SK-N-SH (cell line): ENCODE results near the gene SORBS1. TPM values are rescaled to one million over a fixed set of nuclear protein-coding genes. Genes with fewer than 3 reads are reported as not detected.

Experiments
- CTCF ChIA-PET: fragments of 300-600, 350-600 bp; formaldehyde crosslinking; extraction: SDS; loops from one replicate; lab custom pipeline; 2021; lab: Yijun Ruan, JAX
- POLR2A ChIA-PET: fragments of 350-600 bp; sonication (Branson Sonifier 250); formaldehyde crosslinking; extraction: SDS; loops from one replicate; lab custom pipeline; 2020; ENCODE audit warnings: antibody characterized with exemption, inconsistent platforms; lab: Yijun Ruan, JAX
- DNase-seq: peaks from one replicate; pipeline ENCODE4 v3.0.0; 2012
- H2AFZ ChIP-seq: fragments of 200-600 bp; sonication (generic); 2 replicates; pipeline ENCODE4 v1.8.1; 2016; ENCODE audit warnings: antibody characterized with exemption, mild to moderate bottlenecking, low read depth
- H3F3A ChIP-seq: fragments of 200-600 bp; sonication (generic); replicated peaks from 2 replicates; pipeline ENCODE3; 2016; ENCODE audit warnings: antibody characterized with exemption, mild to moderate bottlenecking; ENCODE audit not compliant: insufficient read depth
- H3K27ac ChIP-seq, 2 experiments: fragments of 200-500 bp in 1 of 2; fragments of 200-600 bp in 1 of 2; sonication (Bioruptor generic) in 1 of 2; sonication (generic), shearing (Covaris generic) in 1 of 2; 2 replicates each; pipeline versions ENCODE4 v1.5.1 to v1.6.1; 2014 to 2016; ENCODE audit warnings: low read depth in 2 of 2, inconsistent platforms in 1 of 2, low read length in 1 of 2, mild to moderate bottlenecking in 1 of 2, mixed read lengths in 1 of 2
- H3K27me3 ChIP-seq: fragments of 200-600 bp; sonication (generic), shearing (Covaris generic); 2 replicates; pipeline ENCODE4 v1.6.1; 2016; ENCODE audit warnings: mixed run types; ENCODE audit not compliant: insufficient read depth
- H3K36me3 ChIP-seq, 2 experiments: fragments of 200-500 bp in 1 of 2; fragments of 200-600 bp in 1 of 2; sonication (Bioruptor generic) in 1 of 2; sonication (generic) in 1 of 2; replicated peaks in 1 of 2; 2 replicates each; pipeline versions ENCODE3 to v1.5.1; 2014 to 2016; ENCODE audit warnings: low read length in 1 of 2, mild to moderate bottlenecking in 1 of 2; ENCODE audit not compliant: insufficient read depth in 2 of 2, control insufficient read depth in 1 of 2
- H3K4me1 ChIP-seq, 2 experiments: fragments of 200-500 bp in 1 of 2; fragments of 200-600 bp in 1 of 2; sonication (Bioruptor generic) in 1 of 2; sonication (generic), shearing (Covaris generic) in 1 of 2; 2 replicates each; pipeline versions ENCODE4 v1.5.1 to v1.6.1; 2014 to 2016; ENCODE audit warnings: low read depth in 1 of 2, low read length in 1 of 2, mixed run types in 1 of 2; ENCODE audit not compliant: insufficient read depth in 2 of 2, control insufficient read depth in 1 of 2
- H3K4me2 ChIP-seq: fragments of 200-600 bp; sonication (generic), shearing (Covaris generic); 2 replicates; pipeline ENCODE4 v1.6.1; 2017; ENCODE audit warnings: mixed run types
- H3K4me3 ChIP-seq, 2 experiments: fragments of 200-500 bp in 1 of 2; fragments of 200-600 bp in 1 of 2; sonication (Bioruptor generic) in 1 of 2; sonication (generic), shearing (Covaris generic) in 1 of 2; 2 replicates each; pipeline versions ENCODE4 v1.5.1 to v1.8.1; 2014 to 2016; ENCODE audit warnings: low read depth in 2 of 2, inconsistent platforms in 1 of 2, low read length in 1 of 2, mild to moderate bottlenecking in 1 of 2, mixed read lengths in 1 of 2, moderate library complexity in 1 of 2
- H3K79me2 ChIP-seq: fragments of 200-600 bp; sonication (generic); 2 replicates; pipeline ENCODE4 v1.8.1; 2017; ENCODE audit warnings: mild to moderate bottlenecking; ENCODE audit not compliant: insufficient read depth
- H3K9ac ChIP-seq: fragments of 200-600 bp; sonication (generic); 2 replicates; pipeline ENCODE4 v1.6.1; 2017; ENCODE audit warnings: mixed run types
- H3K9me2 ChIP-seq: fragments of 200-600 bp; sonication (generic); 2 replicates; pipeline ENCODE4 v1.6.1; 2017; ENCODE audit warnings: mixed run types
- H3K9me3 ChIP-seq: fragments of 200-600 bp; sonication (generic); 2 replicates; pipeline ENCODE4 v1.6.1; 2017; ENCODE audit warnings: mixed run types, mild to moderate bottlenecking, moderate library complexity
- H4K20me1 ChIP-seq: fragments of 200-600 bp; sonication (generic); 2 replicates; pipeline ENCODE4 v1.6.1; 2017; ENCODE audit warnings: mild to moderate bottlenecking, mixed run types; ENCODE audit not compliant: insufficient read depth
- CHD2 ChIP-seq: fragments of 150-350 bp; IDR thresholded peaks from 2 replicates; pipeline ENCODE4 v1.6.1; 2018; ENCODE audit warnings: low read length; ENCODE audit not compliant: partially characterized antibody
- ELF1 ChIP-seq: IDR thresholded peaks from 2 replicates; pipeline ENCODE4 v1.4.0; 2012
- EZH2phosphoT487 ChIP-seq: fragments of 200-600 bp; sonication (generic); IDR thresholded peaks from 2 replicates; pipeline ENCODE4 v1.6.1; 2017; ENCODE audit warnings: low read depth, mixed run types, mild to moderate bottlenecking, antibody characterized with exemption, moderate library complexity, borderline replicate concordance
- FOXM1 ChIP-seq: IDR thresholded peaks from 2 replicates; pipeline ENCODE4 v1.4.0; 2012; ENCODE audit warnings: low read depth, mild to moderate bottlenecking
- GABPA ChIP-seq: IDR thresholded peaks from 2 replicates; pipeline ENCODE4 v1.4.0; 2012; ENCODE audit warnings: low read depth, mild to moderate bottlenecking
- NRF1 ChIP-seq: IDR thresholded peaks from 2 replicates; pipeline ENCODE4 v1.6.1; 2012; ENCODE audit warnings: low read depth, mild to moderate bottlenecking, low read length
- PBX3 ChIP-seq: IDR thresholded peaks from 2 replicates; pipeline ENCODE4; 2012
- POLR2AphosphoS5 ChIP-seq: IDR thresholded peaks from 2 replicates; pipeline ENCODE4 v1.6.1; 2012; ENCODE audit warnings: low read depth, low read length
- RAD21 ChIP-seq: IDR thresholded peaks from 2 replicates; pipeline ENCODE4 v1.6.1; 2012; ENCODE audit warnings: mild to moderate bottlenecking, low read length
- RXRA ChIP-seq: IDR thresholded peaks from 2 replicates; pipeline ENCODE4 v1.4.0; 2012; ENCODE audit warnings: low read depth, mild to moderate bottlenecking, borderline replicate concordance
- SMC3 ChIP-seq: IDR thresholded peaks from 2 replicates; pipeline ENCODE4 v1.6.1; 2012; ENCODE audit warnings: low read depth, low read length, improper control_type of control experiment
- TCF12 ChIP-seq: IDR thresholded peaks from 2 replicates; pipeline ENCODE4 v1.4.0; 2012
- WGBS: methylation state at CpG from one replicate; pipeline ENCODE4 v1.1.6; 2017; ENCODE audit warnings: low lambda C conversion rate; 5-methylcytosine and 5-hydroxymethylcytosine counted together
- polyA plus RNA-seq, 3 experiments: library from polyadenylated mRNA; depleted of rRNA; stranded (reverse); fragments of >200 nt; gene quantifications; 2 replicates each; pipeline ENCODE4 v1.2.3, GENCODE V29; 2012
- TF ChIP-seq, protein P1 (sequence below): fragments of 150-350 bp; IDR thresholded peaks from 2 replicates; pipeline ENCODE4 v1.6.1; 2017; ENCODE audit warnings: antibody characterized with exemption, low read length, low read depth, borderline replicate concordance
- TF ChIP-seq, protein P2 (sequence below): fragments of 200-600 bp; sonication (generic); IDR thresholded peaks from 2 replicates; pipeline ENCODE4 v1.6.1; 2017; ENCODE audit warnings: antibody characterized with exemption, mild to moderate bottlenecking, moderate library complexity

SORBS1 gene
- polyA plus RNA-seq, 1 of the 3 experiments (the other 2 are of a cell fraction) = 0.36 TPM

DNA sequence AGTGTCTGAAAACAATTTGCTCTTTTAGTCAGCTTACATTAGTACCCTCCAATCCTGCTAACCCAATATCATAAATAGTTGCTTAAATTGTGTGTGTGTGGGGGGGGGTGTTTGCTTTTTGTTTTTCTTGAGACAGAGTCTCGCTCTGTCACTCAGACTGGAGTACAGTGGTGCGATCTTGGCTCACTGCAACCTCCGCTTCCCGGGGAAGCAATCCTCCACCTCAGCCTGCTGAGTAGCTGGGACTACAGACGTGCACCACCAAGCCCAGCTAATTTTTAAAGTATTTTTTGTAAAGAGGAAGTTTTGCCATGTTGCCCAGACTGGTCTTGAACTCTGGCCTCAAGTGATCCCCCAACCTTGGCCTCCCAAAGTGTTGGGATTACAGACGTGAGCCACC, 196.8 kb downstream of the SORBS1 start:
- no peak overlapping the region for H3K4me3 ChIP-seq
- no peaks in the 10 kb centered on the region for H4K20me1 ChIP-seq
- H3K9me2 ChIP-seq = no peaks in the 10 kb centered on the region
- 81% methylated on average over 6 of the region's 6 CpGs for WGBS
- H3K27me3 ChIP-seq = peaks cover 6% of the 10 kb centered on the region; the same call in 1 of the 2 replicates
- ChIA-PET CTCF (interaction anchor here (0.7 to 12.1 kb wide), 21 partner anchors 11 to 401 kb away, joined by 3 to 404 read pairs (median 10); no protein-coding TSS in a partner anchor), POLR2A (no interaction called here)
- H3K9me3 ChIP-seq = no peaks in the 10 kb centered on the region
- H3K79me2 ChIP-seq = no peaks in the 10 kb centered on the region
- no peak for DNase-seq
- no peaks in the 10 kb centered on the region for H3F3A ChIP-seq
- H3K27ac ChIP-seq = no peak overlapping the region
- H3K36me3 ChIP-seq = no peaks in the 10 kb centered on the region
- TF ChIP-seq RAD21 (no peak), ELF1 (no peak), FOXM1 (no peak), CHD2 (no peak), RXRA (no peak), PBX3 (no peak), EZH2phosphoT487 (no peak), POLR2AphosphoS5 (no peak), GABPA (no peak), TCF12 (no peak)
- TF ChIP-seq, protein P1, sequence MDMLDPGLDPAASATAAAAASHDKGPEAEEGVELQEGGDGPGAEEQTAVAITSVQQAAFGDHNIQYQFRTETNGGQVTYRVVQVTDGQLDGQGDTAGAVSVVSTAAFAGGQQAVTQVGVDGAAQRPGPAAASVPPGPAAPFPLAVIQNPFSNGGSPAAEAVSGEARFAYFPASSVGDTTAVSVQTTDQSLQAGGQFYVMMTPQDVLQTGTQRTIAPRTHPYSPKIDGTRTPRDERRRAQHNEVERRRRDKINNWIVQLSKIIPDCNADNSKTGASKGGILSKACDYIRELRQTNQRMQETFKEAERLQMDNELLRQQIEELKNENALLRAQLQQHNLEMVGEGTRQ = no peak
- H3K9ac ChIP-seq = no peak overlapping the region
- no peaks in the 10 kb centered on the region for H3K4me1 ChIP-seq
- H3K4me2 ChIP-seq = no peak overlapping the region
- H2AFZ ChIP-seq = no peak overlapping the region

GRCh38 chr10:95363303-95363912, 197.8 kb downstream of the SORBS1 start:
- no peak overlapping the region for H3K9ac ChIP-seq
- H3K9me3 ChIP-seq = no peaks in the 10 kb centered on the region
- no peaks in the 10 kb centered on the region for H3K9me2 ChIP-seq
- H3K36me3 ChIP-seq = no peaks in the 10 kb centered on the region
- H3K4me2 ChIP-seq = no peak overlapping the region
- no peak overlapping the region; a peak in 1 of 4 replicates for H3K4me3 ChIP-seq
- H2AFZ ChIP-seq = no peak overlapping the region
- CTCF ChIA-PET = interaction anchor here (0.5 to 12.1 kb wide), 51 partner anchors 8 to 734 kb away, joined by 3 to 404 read pairs (median 4); partner anchors contain the start of gene PDLIM1
- H3K4me1 ChIP-seq = no peaks in the 10 kb centered on the region
- H3F3A ChIP-seq = no peaks in the 10 kb centered on the region
- POLR2A ChIA-PET = no interaction called here
- WGBS = 1% methylated on average over 2 of the region's 2 CpGs
- H3K27ac ChIP-seq = no peak overlapping the region
- no peaks in the 10 kb centered on the region for H4K20me1 ChIP-seq
- DNase-seq = peak; percentile 70
- peak; percentile 98 for TF ChIP-seq RAD21
- TF ChIP-seq SMC3 = peak; percentile 97
- TF ChIP-seq NRF1 = no peak; the same call in 1 of the 2 replicates
- TF ChIP-seq, protein P2, sequence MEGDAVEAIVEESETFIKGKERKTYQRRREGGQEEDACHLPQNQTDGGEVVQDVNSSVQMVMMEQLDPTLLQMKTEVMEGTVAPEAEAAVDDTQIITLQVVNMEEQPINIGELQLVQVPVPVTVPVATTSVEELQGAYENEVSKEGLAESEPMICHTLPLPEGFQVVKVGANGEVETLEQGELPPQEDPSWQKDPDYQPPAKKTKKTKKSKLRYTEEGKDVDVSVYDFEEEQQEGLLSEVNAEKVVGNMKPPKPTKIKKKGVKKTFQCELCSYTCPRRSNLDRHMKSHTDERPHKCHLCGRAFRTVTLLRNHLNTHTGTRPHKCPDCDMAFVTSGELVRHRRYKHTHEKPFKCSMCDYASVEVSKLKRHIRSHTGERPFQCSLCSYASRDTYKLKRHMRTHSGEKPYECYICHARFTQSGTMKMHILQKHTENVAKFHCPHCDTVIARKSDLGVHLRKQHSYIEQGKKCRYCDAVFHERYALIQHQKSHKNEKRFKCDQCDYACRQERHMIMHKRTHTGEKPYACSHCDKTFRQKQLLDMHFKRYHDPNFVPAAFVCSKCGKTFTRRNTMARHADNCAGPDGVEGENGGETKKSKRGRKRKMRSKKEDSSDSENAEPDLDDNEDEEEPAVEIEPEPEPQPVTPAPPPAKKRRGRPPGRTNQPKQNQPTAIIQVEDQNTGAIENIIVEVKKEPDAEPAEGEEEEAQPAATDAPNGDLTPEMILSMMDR = peak; percentile 96
- H3K79me2 ChIP-seq = no peaks in the 10 kb centered on the region
- H3K27me3 ChIP-seq = no peaks in the 10 kb centered on the region
